Measurements from ENCODE around the gene SLCO3A1. TPM values are rescaled to one million over a fixed set of nuclear protein-coding genes. Genes with fewer than 3 reads are reported as not detected.

SLCO3A1 gene
- total RNA-seq, 1 experiment from 2014 or later: 9.1 TPM

DNA sequence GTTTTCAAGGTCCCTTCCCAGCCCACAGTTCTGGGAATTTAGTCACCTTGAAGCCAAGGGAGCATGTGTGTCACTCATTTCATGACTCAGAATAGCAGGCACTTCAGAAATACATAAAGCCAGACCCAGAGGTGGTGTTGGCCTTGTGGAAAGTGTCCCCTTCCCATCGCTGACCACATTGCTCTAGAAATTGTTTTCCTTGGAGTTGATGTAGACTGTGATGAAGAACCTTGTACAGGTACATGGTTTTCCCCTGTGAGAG is 158.8 kb downstream of the SLCO3A1 start:
- ChIA-PET CTCF (interaction anchor here (0.7 to 0.9 kb wide), 2 partner anchors 44 to 79 kb away, joined by 3 read pairs; no protein-coding TSS in a partner anchor), POLR2A (no interaction called here)
- DNase-seq (ENCODE audit: low spot score) (no peak), ATAC-seq (no peak)
- Mint-ChIP-seq H3K4me1 (peaks cover 17% of the 10 kb centered on the region), H3K27ac (no peak overlapping the region), H3K9me3 (no peaks in the 10 kb centered on the region), H3K27me3 (ENCODE audit: low read depth) (no peaks in the 10 kb centered on the region), H3K4me3 (no peak overlapping the region), H3K36me3 (no peaks in the 10 kb centered on the region)
- TF ChIP-seq EMX1 (CRISPR knock-in tag; IDR thresholded peaks at IDR 0.05): no peak
- TF ChIP-seq, protein P1, sequence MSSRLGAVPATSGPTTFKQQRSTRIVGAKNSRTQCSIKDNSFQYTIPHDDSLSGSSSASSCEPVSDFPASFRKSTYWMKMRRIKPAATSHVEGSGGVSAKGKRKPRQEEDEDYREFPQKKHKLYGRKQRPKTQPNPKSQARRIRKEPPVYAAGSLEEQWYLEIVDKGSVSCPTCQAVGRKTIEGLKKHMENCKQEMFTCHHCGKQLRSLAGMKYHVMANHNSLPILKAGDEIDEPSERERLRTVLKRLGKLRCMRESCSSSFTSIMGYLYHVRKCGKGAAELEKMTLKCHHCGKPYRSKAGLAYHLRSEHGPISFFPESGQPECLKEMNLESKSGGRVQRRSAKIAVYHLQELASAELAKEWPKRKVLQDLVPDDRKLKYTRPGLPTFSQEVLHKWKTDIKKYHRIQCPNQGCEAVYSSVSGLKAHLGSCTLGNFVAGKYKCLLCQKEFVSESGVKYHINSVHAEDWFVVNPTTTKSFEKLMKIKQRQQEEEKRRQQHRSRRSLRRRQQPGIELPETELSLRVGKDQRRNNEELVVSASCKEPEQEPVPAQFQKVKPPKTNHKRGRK (CRISPR knock-in tag; IDR thresholded peaks at IDR 0.05; ENCODE audit: borderline replicate concordance): no peak
- TF ChIP-seq, protein P2, sequence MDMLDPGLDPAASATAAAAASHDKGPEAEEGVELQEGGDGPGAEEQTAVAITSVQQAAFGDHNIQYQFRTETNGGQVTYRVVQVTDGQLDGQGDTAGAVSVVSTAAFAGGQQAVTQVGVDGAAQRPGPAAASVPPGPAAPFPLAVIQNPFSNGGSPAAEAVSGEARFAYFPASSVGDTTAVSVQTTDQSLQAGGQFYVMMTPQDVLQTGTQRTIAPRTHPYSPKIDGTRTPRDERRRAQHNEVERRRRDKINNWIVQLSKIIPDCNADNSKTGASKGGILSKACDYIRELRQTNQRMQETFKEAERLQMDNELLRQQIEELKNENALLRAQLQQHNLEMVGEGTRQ (CRISPR knock-in tag; IDR thresholded peaks at IDR 0.05): no peak
- no peak for TF ChIP-seq GABPB1 (CRISPR knock-in tag; IDR thresholded peaks at IDR 0.05)
- TF ChIP-seq SOX15 (CRISPR knock-in tag; IDR thresholded peaks at IDR 0.05): no peak
- TF ChIP-seq, protein P3, sequence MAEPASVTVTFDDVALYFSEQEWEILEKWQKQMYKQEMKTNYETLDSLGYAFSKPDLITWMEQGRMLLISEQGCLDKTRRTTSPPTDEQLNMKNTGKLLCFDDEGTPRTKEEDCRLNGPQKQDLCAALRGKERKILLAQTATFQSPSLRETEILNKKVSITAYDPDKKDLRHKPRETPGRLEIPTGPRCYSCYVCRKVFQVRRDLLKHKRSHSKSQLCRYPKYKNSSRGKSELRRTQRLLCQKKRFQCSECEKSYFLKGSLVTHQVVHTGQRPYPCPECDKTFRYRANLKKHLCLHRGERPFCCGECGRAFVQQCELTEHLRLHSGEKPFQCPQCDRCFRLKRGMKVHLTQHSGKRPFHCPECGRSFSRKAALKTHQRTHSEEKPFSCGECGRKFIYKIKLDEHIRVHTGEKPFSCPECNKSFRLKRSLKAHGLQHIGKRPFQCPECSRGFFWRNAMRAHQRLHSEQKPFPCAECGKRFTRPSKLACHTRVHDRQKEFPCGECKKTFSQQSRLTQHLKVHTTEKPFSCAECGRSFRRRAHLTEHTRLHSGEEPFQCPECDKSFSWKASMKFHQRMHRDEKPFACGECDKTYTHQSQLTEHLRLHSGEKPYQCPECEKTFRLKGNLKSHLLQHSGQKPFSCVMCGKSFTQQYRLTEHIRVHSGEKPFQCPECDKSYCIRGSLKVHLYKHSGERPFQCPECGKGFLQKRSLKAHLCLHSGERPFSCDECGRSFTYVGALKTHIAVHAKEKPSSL (CRISPR knock-in tag; conservative IDR thresholded peaks at IDR 0.05): no peak
- no peak for TF ChIP-seq MXD4 (CRISPR knock-in tag; IDR thresholded peaks at IDR 0.05; ENCODE audit: borderline replicate concordance)

DNA sequence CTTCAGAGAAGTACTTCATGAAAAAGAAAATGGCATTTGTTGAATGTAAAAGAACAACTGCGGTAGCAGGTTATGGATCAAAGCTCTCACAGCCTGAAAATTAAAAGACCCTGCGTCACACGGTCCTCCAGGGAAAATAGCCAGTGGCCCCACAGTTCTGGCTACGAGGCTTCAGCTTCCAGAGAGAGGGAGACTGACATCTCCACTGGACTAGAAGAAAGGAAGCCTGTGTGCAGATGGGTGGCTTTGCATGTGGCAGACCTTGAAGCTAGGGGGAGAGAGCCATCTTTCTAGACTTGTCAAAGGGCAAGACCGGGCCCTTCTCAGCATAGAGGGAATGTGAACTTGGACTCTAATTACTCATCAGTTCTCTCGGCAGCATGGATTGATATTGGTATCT is 159.4 kb downstream of the SLCO3A1 start:
- Mint-ChIP-seq H3K27me3 (ENCODE audit: low read depth) (no peaks in the 10 kb centered on the region), H3K36me3 (no peaks in the 10 kb centered on the region), H3K9me3 (no peaks in the 10 kb centered on the region), H3K27ac (no peak overlapping the region), H3K4me1 (peaks cover 17% of the 10 kb centered on the region), H3K4me3 (no peak overlapping the region)
- DNase-seq (ENCODE audit: low spot score) (no peak), ATAC-seq (no peak)
- POLR2A ChIA-PET: interaction anchor here (0.7 kb wide), 1 partner anchor 52 kb away, joined by 9 read pairs; no protein-coding TSS in a partner anchor
- CTCF ChIA-PET: interaction anchor here (0.9 to 1.0 kb wide), 2 partner anchors 44 to 64 kb away, joined by 3 read pairs; no protein-coding TSS in a partner anchor
- TF ChIP-seq, protein P4, sequence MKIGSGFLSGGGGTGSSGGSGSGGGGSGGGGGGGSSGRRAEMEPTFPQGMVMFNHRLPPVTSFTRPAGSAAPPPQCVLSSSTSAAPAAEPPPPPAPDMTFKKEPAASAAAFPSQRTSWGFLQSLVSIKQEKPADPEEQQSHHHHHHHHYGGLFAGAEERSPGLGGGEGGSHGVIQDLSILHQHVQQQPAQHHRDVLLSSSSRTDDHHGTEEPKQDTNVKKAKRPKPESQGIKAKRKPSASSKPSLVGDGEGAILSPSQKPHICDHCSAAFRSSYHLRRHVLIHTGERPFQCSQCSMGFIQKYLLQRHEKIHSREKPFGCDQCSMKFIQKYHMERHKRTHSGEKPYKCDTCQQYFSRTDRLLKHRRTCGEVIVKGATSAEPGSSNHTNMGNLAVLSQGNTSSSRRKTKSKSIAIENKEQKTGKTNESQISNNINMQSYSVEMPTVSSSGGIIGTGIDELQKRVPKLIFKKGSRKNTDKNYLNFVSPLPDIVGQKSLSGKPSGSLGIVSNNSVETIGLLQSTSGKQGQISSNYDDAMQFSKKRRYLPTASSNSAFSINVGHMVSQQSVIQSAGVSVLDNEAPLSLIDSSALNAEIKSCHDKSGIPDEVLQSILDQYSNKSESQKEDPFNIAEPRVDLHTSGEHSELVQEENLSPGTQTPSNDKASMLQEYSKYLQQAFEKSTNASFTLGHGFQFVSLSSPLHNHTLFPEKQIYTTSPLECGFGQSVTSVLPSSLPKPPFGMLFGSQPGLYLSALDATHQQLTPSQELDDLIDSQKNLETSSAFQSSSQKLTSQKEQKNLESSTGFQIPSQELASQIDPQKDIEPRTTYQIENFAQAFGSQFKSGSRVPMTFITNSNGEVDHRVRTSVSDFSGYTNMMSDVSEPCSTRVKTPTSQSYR (CRISPR knock-in tag; IDR thresholded peaks at IDR 0.05): no peak
- TF ChIP-seq ESRRA (CRISPR knock-in tag; IDR thresholded peaks at IDR 0.05; ENCODE audit: borderline replicate concordance) (no peak), IRF2 (CRISPR knock-in tag; IDR thresholded peaks at IDR 0.05; ENCODE audit: borderline replicate concordance, low read depth) (no peak), ATF1 (CRISPR knock-in tag; IDR thresholded peaks at IDR 0.05) (no peak), HMGA2 (CRISPR knock-in tag; IDR thresholded peaks at IDR 0.05) (no peak), JUN (CRISPR knock-in tag; IDR thresholded peaks at IDR 0.05) (no peak), GTF2I (CRISPR knock-in tag; conservative IDR thresholded peaks at IDR 0.05) (no peak)
- TF ChIP-seq, protein P3 (CRISPR knock-in tag; conservative IDR thresholded peaks at IDR 0.05): no peak
- TF ChIP-seq, protein P5, sequence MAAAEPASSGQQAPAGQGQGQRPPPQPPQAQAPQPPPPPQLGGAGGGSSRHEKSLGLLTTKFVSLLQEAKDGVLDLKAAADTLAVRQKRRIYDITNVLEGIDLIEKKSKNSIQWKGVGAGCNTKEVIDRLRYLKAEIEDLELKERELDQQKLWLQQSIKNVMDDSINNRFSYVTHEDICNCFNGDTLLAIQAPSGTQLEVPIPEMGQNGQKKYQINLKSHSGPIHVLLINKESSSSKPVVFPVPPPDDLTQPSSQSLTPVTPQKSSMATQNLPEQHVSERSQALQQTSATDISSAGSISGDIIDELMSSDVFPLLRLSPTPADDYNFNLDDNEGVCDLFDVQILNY (CRISPR knock-in tag; IDR thresholded peaks at IDR 0.05): no peak
- TF ChIP-seq, protein P6, sequence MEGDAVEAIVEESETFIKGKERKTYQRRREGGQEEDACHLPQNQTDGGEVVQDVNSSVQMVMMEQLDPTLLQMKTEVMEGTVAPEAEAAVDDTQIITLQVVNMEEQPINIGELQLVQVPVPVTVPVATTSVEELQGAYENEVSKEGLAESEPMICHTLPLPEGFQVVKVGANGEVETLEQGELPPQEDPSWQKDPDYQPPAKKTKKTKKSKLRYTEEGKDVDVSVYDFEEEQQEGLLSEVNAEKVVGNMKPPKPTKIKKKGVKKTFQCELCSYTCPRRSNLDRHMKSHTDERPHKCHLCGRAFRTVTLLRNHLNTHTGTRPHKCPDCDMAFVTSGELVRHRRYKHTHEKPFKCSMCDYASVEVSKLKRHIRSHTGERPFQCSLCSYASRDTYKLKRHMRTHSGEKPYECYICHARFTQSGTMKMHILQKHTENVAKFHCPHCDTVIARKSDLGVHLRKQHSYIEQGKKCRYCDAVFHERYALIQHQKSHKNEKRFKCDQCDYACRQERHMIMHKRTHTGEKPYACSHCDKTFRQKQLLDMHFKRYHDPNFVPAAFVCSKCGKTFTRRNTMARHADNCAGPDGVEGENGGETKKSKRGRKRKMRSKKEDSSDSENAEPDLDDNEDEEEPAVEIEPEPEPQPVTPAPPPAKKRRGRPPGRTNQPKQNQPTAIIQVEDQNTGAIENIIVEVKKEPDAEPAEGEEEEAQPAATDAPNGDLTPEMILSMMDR (IDR thresholded peaks at IDR 0.05): no peak
- TF ChIP-seq, protein P7, sequence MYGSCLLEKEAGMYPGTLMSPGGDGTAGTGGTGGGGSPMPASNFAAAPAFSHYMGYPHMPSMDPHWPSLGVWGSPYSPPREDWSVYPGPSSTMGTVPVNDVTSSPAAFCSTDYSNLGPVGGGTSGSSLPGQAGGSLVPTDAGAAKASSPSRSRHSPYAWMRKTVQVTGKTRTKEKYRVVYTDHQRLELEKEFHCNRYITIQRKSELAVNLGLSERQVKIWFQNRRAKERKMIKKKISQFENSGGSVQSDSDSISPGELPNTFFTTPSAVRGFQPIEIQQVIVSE (CRISPR knock-in tag; IDR thresholded peaks at IDR 0.05; ENCODE audit: borderline replicate concordance): no peak
